HG02678 (cell line): ENCODE data around the gene OR4C11.

ENCODE experiments used
- ATAC-seq: cut with Tn5 transposase; IDR thresholded peaks from one replicate; pipeline ENCODE4 v1.9.1; 2021; ENCODE audit warnings: mild to moderate bottlenecking, moderate library complexity; ENCODE audit not compliant: unreplicated experiment

OR4C11 gene, protein sequence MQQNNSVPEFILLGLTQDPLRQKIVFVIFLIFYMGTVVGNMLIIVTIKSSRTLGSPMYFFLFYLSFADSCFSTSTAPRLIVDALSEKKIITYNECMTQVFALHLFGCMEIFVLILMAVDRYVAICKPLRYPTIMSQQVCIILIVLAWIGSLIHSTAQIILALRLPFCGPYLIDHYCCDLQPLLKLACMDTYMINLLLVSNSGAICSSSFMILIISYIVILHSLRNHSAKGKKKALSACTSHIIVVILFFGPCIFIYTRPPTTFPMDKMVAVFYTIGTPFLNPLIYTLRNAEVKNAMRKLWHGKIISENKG

GRCh38 chr11:55607545-55607944 is at the start of gene OR4C11:
Gene OR4C11, minus strand, starts transcription at chr11:55607645. Its CDS starts 3,272 bp downstream, at chr11:55604373.
- no peak for ATAC-seq

DNA sequence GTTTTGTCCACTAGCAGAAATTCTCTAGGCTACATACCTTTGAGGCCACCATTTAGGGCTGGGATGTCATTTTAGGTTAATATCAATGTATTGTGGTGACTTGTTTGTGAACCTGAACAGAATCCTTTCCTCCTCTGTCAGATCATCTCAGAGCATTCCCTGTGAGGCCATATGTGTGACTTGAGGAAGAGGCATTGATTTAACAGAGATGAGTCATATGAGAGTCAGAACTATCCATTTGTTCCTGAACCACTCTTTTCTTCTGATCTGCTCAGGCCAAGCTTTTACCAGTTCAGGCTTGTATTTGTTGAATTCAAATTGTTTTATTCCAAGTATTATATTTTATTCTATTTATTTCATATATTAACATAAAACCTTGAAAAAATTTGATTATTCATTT is 47.7 kb upstream of the OR4C11 start:
- no peak for ATAC-seq

- ATAC-seq = no peak
Measured at GRCh38 chr11:55652560-55652959, 45.1 kb upstream of the OR4C11 start.

- no peak for ATAC-seq
Measured at GRCh38 chr11:55648027-55648426, 40.6 kb upstream of the OR4C11 start, which contains the start of gene OR4S2. Gene OR4S2, plus strand, starts transcription at chr11:55648327. Its CDS starts 2,577 bp downstream, at chr11:55650904.

- ATAC-seq = no peak
Measured at GRCh38 chr11:55634813-55635212, 27.4 kb upstream of the OR4C11 start, which contains the start of gene OR4P4. Gene OR4P4, plus strand, starts transcription at chr11:55635113.

DNA sequence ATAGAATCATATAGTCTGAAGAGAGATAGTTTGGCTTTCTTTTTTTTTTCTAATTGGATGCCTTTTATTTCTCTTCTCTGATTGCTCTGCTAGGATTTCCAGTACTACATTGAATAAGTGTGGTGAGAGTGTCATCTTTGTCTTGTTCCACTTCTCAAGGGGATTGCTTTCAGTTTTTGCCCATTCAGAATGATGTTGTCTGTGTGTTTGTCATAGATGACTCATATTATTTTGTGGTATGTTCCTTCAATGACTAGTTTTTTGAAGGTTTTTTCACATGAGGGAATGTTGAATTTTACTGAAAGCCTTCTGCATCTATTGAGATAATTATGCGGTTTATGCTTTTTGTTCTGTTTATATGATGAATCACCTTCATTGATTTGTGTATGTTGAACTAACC is 17.1 kb upstream of the OR4C11 start:
- ATAC-seq = no peak

DNA sequence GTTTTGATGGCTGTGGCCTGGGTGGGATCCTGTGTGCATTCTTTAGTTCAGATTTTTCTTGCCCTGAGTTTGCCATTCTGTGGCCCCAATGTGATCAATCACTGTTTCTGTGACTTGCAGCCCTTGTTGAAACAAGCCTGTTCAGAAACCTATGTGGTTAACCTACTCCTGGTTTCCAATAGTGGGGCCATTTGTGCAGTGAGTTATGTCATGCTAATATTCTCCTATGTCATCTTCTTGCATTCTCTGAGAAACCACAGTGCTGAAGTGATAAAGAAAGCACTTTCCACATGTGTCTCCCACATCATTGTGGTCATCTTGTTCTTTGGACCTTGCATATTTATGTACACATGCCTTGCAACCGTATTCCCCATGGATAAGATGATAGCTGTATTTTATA is 34.9 kb downstream of the OR4C11 start:
- no peak for ATAC-seq

GRCh38 chr11:55571828-55572227 is 35.6 kb downstream of the OR4C11 start, which contains the start of gene OR4C16:
Gene OR4C16, plus strand, starts transcription at chr11:55572128. Its CDS starts 0 bp downstream, at chr11:55572128.
- no peak for ATAC-seq

- no peak for ATAC-seq
Measured at GRCh38 chr11:55554169-55554568, 53.3 kb downstream of the OR4C11 start, which contains the start of gene OR4C15. Gene OR4C15, plus strand, starts transcription at chr11:55554469. Its CDS starts 0 bp downstream, at chr11:55554469.
